Measurements from ENCODE around the gene MEGF11.

Gene MEGF11

DNA sequence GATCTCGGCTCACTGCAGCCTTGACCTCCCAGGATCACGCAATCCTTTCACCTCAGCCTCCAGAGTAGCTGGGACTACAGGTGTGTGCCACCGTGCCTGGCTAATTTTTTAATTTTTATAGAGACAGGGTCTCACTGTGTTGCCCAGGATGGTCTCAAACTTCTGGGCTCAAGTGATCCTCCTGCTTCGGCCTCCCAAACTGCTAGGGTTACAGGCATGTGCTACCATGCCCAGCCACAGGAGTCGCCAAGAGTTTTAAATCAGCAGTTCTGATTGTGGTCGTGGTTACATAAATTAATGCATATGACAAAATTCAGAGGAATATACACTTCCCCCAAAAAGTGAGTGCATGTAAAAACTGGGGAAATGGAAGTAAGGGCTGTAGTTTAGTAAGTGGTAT is 32.9 kb downstream of the MEGF11 start:
- H3K27ac ChIP-seq (ENCODE audit: low read depth, low read length): no peak overlapping the region
- no peaks in the 10 kb centered on the region for H3K9me3 ChIP-seq (ENCODE audit: control insufficient read depth in 5 of 5, low read length in 5 of 5)
- H3K36me3 ChIP-seq (ENCODE audit: control insufficient read depth in 5 of 5, insufficient read depth in 5 of 5, low read length in 5 of 5): no peaks in the 10 kb centered on the region
- H3K4me3 ChIP-seq (ENCODE audit: low read depth in 1 of 5, low read length in 5 of 5): no peak overlapping the region
- H3K27me3 ChIP-seq (ENCODE audit: control insufficient read depth in 5 of 5, insufficient read depth in 4 of 5, low read length in 5 of 5): peaks cover 0 to 9% (median 6%) of the 10 kb centered on the region in 5 donors
- H3K4me1 ChIP-seq (ENCODE audit: control insufficient read depth in 5 of 5, insufficient read depth in 5 of 5, low read length in 5 of 5): no peaks in the 10 kb centered on the region
- H3K9ac ChIP-seq (ENCODE audit: low read length in 5 of 5): no peak overlapping the region

DNA sequence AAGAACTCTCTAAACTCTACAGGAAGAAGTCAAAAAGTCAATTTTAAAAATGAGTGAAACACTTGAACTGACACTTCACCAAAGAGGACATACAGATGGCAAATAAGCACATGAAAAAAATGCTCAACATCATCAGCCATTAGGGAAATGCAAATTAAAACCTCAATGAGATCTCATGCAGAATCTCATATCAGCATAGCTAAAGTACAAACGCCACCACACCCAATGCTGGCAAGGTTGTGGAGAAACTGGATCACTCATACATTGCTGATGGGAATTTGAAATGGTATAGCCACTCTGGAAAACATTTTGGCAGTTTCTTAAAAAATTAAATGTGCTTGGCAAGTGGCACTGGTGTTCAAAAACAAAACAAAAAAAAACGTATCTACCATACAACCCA is 34.2 kb downstream of the MEGF11 start:
- Histone ChIP-seq H3K27me3 (ENCODE audit: control insufficient read depth in 5 of 5, insufficient read depth in 4 of 5, low read length in 5 of 5) (peaks cover 0 to 9% (median 5%) of the 10 kb centered on the region in 5 donors), H3K27ac (ENCODE audit: low read depth, low read length) (no peak overlapping the region), H3K4me3 (ENCODE audit: low read depth in 1 of 5, low read length in 5 of 5) (no peak overlapping the region), H3K9ac (ENCODE audit: low read length in 5 of 5) (no peak overlapping the region), H3K9me3 (ENCODE audit: control insufficient read depth in 5 of 5, low read length in 5 of 5) (no peaks in the 10 kb centered on the region), H3K36me3 (ENCODE audit: control insufficient read depth in 5 of 5, insufficient read depth in 5 of 5, low read length in 5 of 5) (no peaks in the 10 kb centered on the region), H3K4me1 (ENCODE audit: control insufficient read depth in 5 of 5, insufficient read depth in 5 of 5, low read length in 5 of 5) (no peaks in the 10 kb centered on the region)

DNA sequence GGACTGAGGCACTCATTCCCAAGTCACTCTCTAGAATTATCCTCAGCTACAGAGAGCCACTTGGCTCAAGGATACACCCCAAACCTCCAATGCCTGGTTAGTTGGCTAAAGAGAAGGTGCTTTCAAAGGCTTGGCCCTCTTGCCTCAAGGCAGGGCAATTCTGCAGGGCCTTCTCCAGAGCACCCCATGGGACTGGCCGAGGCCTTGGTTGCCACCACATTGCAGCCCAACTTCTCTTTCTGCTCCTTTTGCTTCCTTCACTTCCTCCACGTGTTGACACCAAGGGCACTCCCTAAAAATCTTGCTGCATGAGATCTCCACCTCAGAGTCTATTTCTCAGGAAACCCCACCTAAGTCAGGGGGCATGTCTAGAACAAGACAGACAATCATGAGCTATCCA is 36.7 kb downstream of the MEGF11 start:
- H3K36me3 ChIP-seq (ENCODE audit: control insufficient read depth in 5 of 5, insufficient read depth in 5 of 5, low read length in 5 of 5): no peaks in the 10 kb centered on the region
- H3K9ac ChIP-seq (ENCODE audit: low read length in 5 of 5): no peak overlapping the region
- peaks cover 0 to 6% (median 2%) of the 10 kb centered on the region in 5 donors for H3K27me3 ChIP-seq (ENCODE audit: control insufficient read depth in 5 of 5, insufficient read depth in 4 of 5, low read length in 5 of 5)
- no peak overlapping the region for H3K4me3 ChIP-seq (ENCODE audit: low read depth in 1 of 5, low read length in 5 of 5)
- peaks cover 0 to 13% (median 7%) of the 10 kb centered on the region in 5 donors for H3K4me1 ChIP-seq (ENCODE audit: control insufficient read depth in 5 of 5, insufficient read depth in 5 of 5, low read length in 5 of 5)
- no peak overlapping the region for H3K27ac ChIP-seq (ENCODE audit: low read depth, low read length)
- H3K9me3 ChIP-seq (ENCODE audit: control insufficient read depth in 5 of 5, low read length in 5 of 5): no peaks in the 10 kb centered on the region

DNA sequence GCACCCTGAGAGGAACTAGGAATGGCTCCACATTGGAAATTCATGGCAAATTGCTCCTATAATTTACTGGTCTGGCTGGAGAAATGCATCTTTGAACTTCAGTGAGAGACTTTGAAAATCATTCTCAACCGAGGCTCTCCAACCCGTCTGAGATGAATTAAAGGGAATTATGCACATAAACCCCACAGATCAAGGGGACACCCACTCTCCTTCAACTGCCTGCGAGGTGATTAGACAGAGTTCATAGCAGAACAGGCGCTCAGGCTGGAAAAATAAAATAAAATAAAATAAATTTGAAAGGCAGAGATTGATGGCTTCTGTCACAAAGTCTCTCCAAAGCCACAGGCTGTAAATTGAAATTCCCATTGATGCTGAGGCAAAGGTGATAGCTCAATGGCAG is 37.7 kb downstream of the MEGF11 start:
- Histone ChIP-seq H3K9me3 (ENCODE audit: control insufficient read depth in 5 of 5, low read length in 5 of 5) (no peaks in the 10 kb centered on the region), H3K9ac (ENCODE audit: low read length in 5 of 5) (no peak overlapping the region), H3K36me3 (ENCODE audit: control insufficient read depth in 5 of 5, insufficient read depth in 5 of 5, low read length in 5 of 5) (no peaks in the 10 kb centered on the region), H3K4me1 (ENCODE audit: control insufficient read depth in 5 of 5, insufficient read depth in 5 of 5, low read length in 5 of 5) (peaks cover 0 to 13% (median 7%) of the 10 kb centered on the region in 5 donors), H3K27me3 (ENCODE audit: control insufficient read depth in 5 of 5, insufficient read depth in 4 of 5, low read length in 5 of 5) (peaks cover 0 to 3% (median 0%) of the 10 kb centered on the region in 5 donors), H3K4me3 (ENCODE audit: low read depth in 1 of 5, low read length in 5 of 5) (no peak overlapping the region), H3K27ac (ENCODE audit: low read depth, low read length) (no peak overlapping the region)

DNA sequence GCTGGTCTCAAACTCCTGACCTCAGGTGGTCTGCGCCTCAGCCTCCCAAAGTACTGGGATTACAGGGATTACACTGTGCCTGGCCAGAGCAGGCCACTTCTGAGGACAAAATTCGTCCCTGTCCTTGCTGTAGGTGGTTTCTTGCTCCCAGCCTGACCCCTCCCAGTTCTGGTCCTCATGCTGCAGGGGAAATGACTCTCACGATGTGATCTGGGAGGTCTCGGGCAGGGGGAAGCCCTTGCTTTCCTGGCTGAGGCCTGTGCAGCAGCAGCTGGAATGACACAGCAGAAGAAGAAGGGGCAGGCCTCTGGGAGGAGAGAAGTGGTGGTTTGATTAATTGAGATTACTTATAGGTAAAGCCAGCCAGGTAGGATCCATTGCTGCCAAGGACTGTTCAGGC is 39.3 kb downstream of the MEGF11 start:
- H3K9me3 ChIP-seq (ENCODE audit: control insufficient read depth in 5 of 5, low read length in 5 of 5): no peaks in the 10 kb centered on the region
- H3K9ac ChIP-seq (ENCODE audit: low read length in 5 of 5): no peak overlapping the region
- no peaks in the 10 kb centered on the region for H3K36me3 ChIP-seq (ENCODE audit: control insufficient read depth in 5 of 5, insufficient read depth in 5 of 5, low read length in 5 of 5)
- peaks cover 0 to 2% (median 0%) of the 10 kb centered on the region in 5 donors for H3K27me3 ChIP-seq (ENCODE audit: control insufficient read depth in 5 of 5, insufficient read depth in 4 of 5, low read length in 5 of 5)
- H3K4me3 ChIP-seq (ENCODE audit: low read depth in 1 of 5, low read length in 5 of 5): no peak overlapping the region
- H3K4me1 ChIP-seq (ENCODE audit: control insufficient read depth in 5 of 5, insufficient read depth in 5 of 5, low read length in 5 of 5): peaks cover 0 to 13% (median 7%) of the 10 kb centered on the region in 5 donors
- H3K27ac ChIP-seq (ENCODE audit: low read depth, low read length): no peak overlapping the region

DNA sequence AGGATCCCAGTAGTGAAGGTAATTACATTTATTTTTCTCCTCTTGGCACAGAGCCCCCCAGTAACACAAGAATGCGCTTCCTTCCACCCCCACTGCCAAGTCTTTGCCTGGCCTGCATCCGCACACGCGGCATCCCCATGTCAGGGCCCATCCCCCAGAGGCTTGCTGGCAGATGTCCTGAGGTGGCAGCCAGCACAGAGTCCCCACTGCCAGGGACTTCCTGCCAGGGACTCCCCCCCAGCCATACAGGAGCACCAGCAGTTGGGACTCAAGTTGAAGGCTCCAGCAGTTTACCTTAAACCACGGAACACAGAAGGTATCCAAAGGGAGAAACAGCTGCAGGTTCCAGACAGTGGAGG is 41.0 kb downstream of the MEGF11 start:
- Histone ChIP-seq H3K9me3 (ENCODE audit: control insufficient read depth in 5 of 5, low read length in 5 of 5) (no peaks in the 10 kb centered on the region), H3K4me1 (ENCODE audit: control insufficient read depth in 5 of 5, insufficient read depth in 5 of 5, low read length in 5 of 5) (peaks cover 0 to 13% (median 7%) of the 10 kb centered on the region in 5 donors), H3K27me3 (ENCODE audit: control insufficient read depth in 5 of 5, insufficient read depth in 4 of 5, low read length in 5 of 5) (peaks cover 0 to 2% (median 0%) of the 10 kb centered on the region in 5 donors), H3K4me3 (ENCODE audit: low read depth in 1 of 5, low read length in 5 of 5) (no peak overlapping the region), H3K9ac (ENCODE audit: low read length in 5 of 5) (no peak overlapping the region), H3K27ac (ENCODE audit: low read depth, low read length) (no peak overlapping the region), H3K36me3 (ENCODE audit: control insufficient read depth in 5 of 5, insufficient read depth in 5 of 5, low read length in 5 of 5) (no peaks in the 10 kb centered on the region)

DNA sequence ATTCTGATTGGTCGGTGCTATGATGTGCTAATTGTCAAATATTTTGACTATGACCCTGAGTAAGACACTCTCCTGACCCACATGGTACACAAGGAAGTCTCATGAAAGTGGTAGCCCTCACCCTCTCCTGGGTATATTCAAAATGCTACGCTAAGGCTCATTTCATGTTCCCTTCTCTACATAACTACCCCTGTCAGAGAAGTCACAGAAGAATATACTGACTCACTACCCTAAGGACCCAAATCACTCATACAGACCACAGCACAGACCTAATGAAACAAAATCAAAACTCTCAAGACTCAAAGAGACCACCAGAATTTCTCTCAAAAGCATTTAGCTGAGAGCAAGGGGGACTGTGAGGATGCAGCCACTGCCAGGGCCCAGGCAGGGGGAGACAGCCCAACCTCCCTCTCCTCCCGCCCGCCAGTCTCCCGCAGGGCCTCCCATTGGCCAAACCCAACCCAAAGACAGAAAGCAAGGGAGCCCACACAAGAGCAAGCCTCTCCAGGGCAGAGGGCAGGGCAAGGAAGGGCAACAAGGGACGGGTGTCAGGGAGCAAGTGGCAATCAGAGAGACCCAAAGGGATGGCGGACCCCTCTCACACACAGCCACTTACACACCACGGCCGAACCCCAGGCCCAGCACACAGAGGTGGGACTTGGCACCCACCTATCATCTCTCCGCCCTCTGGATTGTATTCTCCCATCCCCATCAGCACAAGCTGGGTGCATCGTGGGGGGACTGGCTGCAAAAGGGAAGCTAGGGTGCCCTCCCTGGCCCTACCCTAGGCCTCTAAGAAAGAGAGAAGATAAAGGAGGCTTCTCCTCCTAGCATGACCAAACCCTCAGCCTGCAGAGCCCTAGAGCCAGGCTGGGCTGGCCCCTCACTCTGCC is 41.6 kb downstream of the MEGF11 start:
- Histone ChIP-seq H3K27me3 (ENCODE audit: control insufficient read depth in 5 of 5, insufficient read depth in 4 of 5, low read length in 5 of 5) (peaks cover 0 to 2% (median 0%) of the 10 kb centered on the region in 5 donors), H3K9ac (ENCODE audit: low read length in 5 of 5) (no peak overlapping the region), H3K4me3 (ENCODE audit: low read depth in 1 of 5, low read length in 5 of 5) (no peak overlapping the region), H3K36me3 (ENCODE audit: control insufficient read depth in 5 of 5, insufficient read depth in 5 of 5, low read length in 5 of 5) (no peaks in the 10 kb centered on the region), H3K27ac (ENCODE audit: low read depth, low read length) (no peak overlapping the region), H3K9me3 (ENCODE audit: control insufficient read depth in 5 of 5, low read length in 5 of 5) (peaks cover 0 to 3% (median 0%) of the 10 kb centered on the region in 5 donors), H3K4me1 (ENCODE audit: control insufficient read depth in 5 of 5, insufficient read depth in 5 of 5, low read length in 5 of 5) (peaks cover 0 to 13% (median 7%) of the 10 kb centered on the region in 5 donors)

DNA sequence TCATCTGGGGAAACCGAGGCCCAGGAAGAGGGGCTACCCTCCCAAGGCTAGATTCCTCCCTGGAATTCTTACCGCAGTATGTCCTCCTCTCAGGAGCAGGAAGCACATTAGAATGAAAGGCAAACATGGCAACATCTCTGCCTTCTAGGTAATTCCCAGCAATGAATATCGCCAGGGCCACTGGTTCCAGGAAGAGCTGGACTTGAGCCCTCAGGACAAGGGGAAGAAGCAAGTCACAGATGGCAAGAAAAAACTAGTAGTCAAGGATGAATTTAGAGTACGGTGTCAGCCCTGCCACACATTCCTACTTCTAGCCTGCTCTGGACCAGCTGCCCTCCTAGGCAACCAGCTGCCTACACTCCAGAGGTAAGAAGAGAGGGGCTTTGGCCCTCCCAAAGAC is 42.9 kb downstream of the MEGF11 start:
- Histone ChIP-seq H3K27me3 (ENCODE audit: control insufficient read depth in 5 of 5, insufficient read depth in 4 of 5, low read length in 5 of 5) (peaks cover 0 to 2% (median 0%) of the 10 kb centered on the region in 5 donors), H3K27ac (ENCODE audit: low read depth, low read length) (no peak overlapping the region), H3K4me1 (ENCODE audit: control insufficient read depth in 5 of 5, insufficient read depth in 5 of 5, low read length in 5 of 5) (peaks cover 0 to 13% (median 7%) of the 10 kb centered on the region in 5 donors), H3K4me3 (ENCODE audit: low read depth in 1 of 5, low read length in 5 of 5) (no peak overlapping the region), H3K9me3 (ENCODE audit: control insufficient read depth in 5 of 5, low read length in 5 of 5) (peaks cover 0 to 3% (median 0%) of the 10 kb centered on the region in 5 donors), H3K36me3 (ENCODE audit: control insufficient read depth in 5 of 5, insufficient read depth in 5 of 5, low read length in 5 of 5) (no peaks in the 10 kb centered on the region), H3K9ac (ENCODE audit: low read length in 5 of 5) (no peak overlapping the region)

DNA sequence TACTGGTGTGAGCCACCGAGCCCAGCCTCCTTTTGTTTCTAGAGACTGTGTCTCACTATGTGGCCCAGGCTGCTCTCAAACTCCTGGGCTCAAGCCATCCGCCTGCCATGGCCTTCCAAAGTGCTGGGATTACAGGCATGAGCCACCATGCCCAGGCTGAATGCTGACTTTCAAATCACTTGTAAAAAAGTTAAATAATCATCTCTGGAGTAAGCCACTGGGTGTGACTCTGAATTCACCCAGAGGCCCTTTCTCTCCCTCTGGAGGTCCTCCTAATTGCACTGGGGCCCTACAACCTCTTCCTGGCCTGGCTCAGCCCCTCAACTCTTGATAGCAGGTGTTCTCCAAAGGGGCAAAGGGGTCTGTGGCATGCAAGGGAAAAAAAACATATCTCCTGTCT is 54.8 kb downstream of the MEGF11 start:
- no peaks in the 10 kb centered on the region for H3K36me3 ChIP-seq (ENCODE audit: control insufficient read depth in 5 of 5, insufficient read depth in 5 of 5, low read length in 5 of 5)
- no peaks in the 10 kb centered on the region for H3K4me1 ChIP-seq (ENCODE audit: control insufficient read depth in 5 of 5, insufficient read depth in 5 of 5, low read length in 5 of 5)
- no peak overlapping the region for H3K9ac ChIP-seq (ENCODE audit: low read length in 5 of 5)
- H3K4me3 ChIP-seq (ENCODE audit: low read depth in 1 of 5, low read length in 5 of 5): no peak overlapping the region
- peaks cover 0 to 7% (median 3%) of the 10 kb centered on the region in 5 donors for H3K27me3 ChIP-seq (ENCODE audit: control insufficient read depth in 5 of 5, insufficient read depth in 4 of 5, low read length in 5 of 5)
- H3K27ac ChIP-seq (ENCODE audit: low read depth, low read length): no peak overlapping the region
- peaks cover 0 to 3% (median 0%) of the 10 kb centered on the region in 5 donors for H3K9me3 ChIP-seq (ENCODE audit: control insufficient read depth in 5 of 5, low read length in 5 of 5)

DNA sequence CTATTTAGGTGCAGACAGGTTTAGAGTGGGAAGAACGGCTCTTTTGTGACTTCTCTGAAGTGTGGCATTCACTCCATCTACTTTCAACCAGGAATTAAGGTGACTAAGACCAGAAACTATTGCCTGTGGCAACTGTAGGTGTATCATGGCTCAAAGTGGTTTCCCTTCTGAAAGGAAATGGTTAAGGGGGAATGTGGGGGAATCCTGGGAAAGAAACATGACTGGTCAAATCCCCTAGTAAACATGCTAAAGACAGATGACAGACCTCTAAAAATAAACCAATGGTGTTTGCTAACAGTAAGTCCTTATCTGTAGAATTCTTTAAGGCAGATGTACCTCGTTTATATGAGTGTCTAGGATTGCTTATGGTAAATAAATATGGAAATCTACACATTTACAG is 56.9 kb downstream of the MEGF11 start:
- Histone ChIP-seq H3K9me3 (ENCODE audit: control insufficient read depth in 5 of 5, low read length in 5 of 5) (no peaks in the 10 kb centered on the region), H3K9ac (ENCODE audit: low read length in 5 of 5) (no peak overlapping the region), H3K36me3 (ENCODE audit: control insufficient read depth in 5 of 5, insufficient read depth in 5 of 5, low read length in 5 of 5) (no peaks in the 10 kb centered on the region), H3K27me3 (ENCODE audit: control insufficient read depth in 5 of 5, insufficient read depth in 4 of 5, low read length in 5 of 5) (peaks cover 0 to 6% (median 4%) of the 10 kb centered on the region in 5 donors), H3K27ac (ENCODE audit: low read depth, low read length) (no peak overlapping the region), H3K4me1 (ENCODE audit: control insufficient read depth in 5 of 5, insufficient read depth in 5 of 5, low read length in 5 of 5) (no peaks in the 10 kb centered on the region), H3K4me3 (ENCODE audit: low read depth in 1 of 5, low read length in 5 of 5) (no peak overlapping the region)

All from subcutaneous abdominal adipose tissue (tissue), 5 donors.